Subcutaneous abdominal adipose tissue (tissue), 5 donors: ENCODE results near the gene ZDHHC14.
"Not testable (repeated sequence)": the region's sequence is repeated elsewhere in the genome, so short reads cannot be mapped to it uniquely, and the experiment has no call there.

Experiments
- H3K27ac ChIP-seq: one replicate; pipeline ENCODE4 v1.7.0; 2013; ENCODE audit warnings: low read depth, mild to moderate bottlenecking, inconsistent platforms, low read length, moderate library complexity
- H3K27me3 ChIP-seq, 5 donors: one replicate each; pipeline ENCODE4 v1.7.0; 2013; ENCODE audit warnings: low read length in 5 of 5, inconsistent platforms in 1 of 5; ENCODE audit not compliant: control insufficient read depth in 5 of 5, insufficient read depth in 4 of 5
- H3K36me3 ChIP-seq, 5 donors: one replicate each; pipeline ENCODE4 v1.7.0; 2013; ENCODE audit warnings: low read length in 5 of 5; ENCODE audit not compliant: control insufficient read depth in 5 of 5, insufficient read depth in 5 of 5
- H3K4me1 ChIP-seq, 5 donors: one replicate each; pipeline ENCODE4 v1.7.0; 2013; ENCODE audit warnings: low read length in 5 of 5, mild to moderate bottlenecking in 3 of 5, moderate library complexity in 1 of 5; ENCODE audit not compliant: control insufficient read depth in 5 of 5, insufficient read depth in 5 of 5
- H3K4me3 ChIP-seq, 5 donors: one replicate each; pipeline ENCODE4 v1.7.0; 2013; ENCODE audit warnings: low read length in 5 of 5, low read depth in 1 of 5
- H3K9ac ChIP-seq, 5 donors: one replicate each; pipeline ENCODE4 v1.7.0; 2013; ENCODE audit warnings: low read length in 5 of 5, mild to moderate bottlenecking in 4 of 5, moderate library complexity in 3 of 5
- H3K9me3 ChIP-seq, 5 donors: one replicate each; pipeline ENCODE4 v1.7.0; 2013; ENCODE audit warnings: low read length in 5 of 5; ENCODE audit not compliant: control insufficient read depth in 5 of 5
- donor health status: healthy.
- donor health status: healthy.
- donor health status: healthy.
- donor health status: healthy.
- donor health status: healthy.

ZDHHC14 gene

DNA sequence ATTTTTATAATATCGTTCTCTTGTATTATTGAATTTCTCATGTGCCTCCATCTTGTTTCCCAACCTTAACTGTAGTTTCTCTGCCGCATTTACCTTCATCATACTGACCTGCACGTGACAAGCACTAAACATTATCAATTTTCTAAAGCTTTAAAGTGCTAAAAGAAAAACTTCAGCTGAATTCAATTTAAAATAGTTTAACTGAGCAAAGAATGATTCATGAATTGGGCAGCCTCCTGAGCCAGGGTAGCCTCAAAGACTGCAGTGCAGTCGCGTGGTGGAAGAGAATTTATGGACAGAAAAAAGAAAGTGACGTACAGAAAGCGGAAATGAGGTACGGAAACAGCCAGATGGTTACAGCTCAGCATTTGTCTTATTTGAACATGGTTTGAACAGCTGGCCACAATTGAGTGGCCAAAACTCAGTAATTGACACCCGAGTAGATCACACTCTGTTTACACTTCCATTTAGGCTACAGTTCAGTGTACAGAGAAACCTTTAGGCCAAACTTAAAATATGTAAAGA is 4.2 kb upstream of the ZDHHC14 start:
- Histone ChIP-seq H3K27me3 (no peaks in the 10 kb centered on the region), H3K4me3 (no peak overlapping the region), H3K9ac (no peak overlapping the region), H3K27ac (no peak overlapping the region), H3K9me3 (no peaks in the 10 kb centered on the region), H3K4me1 (peaks cover 3 to 9% (median 5%) of the 10 kb centered on the region in 5 donors), H3K36me3 (no peaks in the 10 kb centered on the region)

DNA sequence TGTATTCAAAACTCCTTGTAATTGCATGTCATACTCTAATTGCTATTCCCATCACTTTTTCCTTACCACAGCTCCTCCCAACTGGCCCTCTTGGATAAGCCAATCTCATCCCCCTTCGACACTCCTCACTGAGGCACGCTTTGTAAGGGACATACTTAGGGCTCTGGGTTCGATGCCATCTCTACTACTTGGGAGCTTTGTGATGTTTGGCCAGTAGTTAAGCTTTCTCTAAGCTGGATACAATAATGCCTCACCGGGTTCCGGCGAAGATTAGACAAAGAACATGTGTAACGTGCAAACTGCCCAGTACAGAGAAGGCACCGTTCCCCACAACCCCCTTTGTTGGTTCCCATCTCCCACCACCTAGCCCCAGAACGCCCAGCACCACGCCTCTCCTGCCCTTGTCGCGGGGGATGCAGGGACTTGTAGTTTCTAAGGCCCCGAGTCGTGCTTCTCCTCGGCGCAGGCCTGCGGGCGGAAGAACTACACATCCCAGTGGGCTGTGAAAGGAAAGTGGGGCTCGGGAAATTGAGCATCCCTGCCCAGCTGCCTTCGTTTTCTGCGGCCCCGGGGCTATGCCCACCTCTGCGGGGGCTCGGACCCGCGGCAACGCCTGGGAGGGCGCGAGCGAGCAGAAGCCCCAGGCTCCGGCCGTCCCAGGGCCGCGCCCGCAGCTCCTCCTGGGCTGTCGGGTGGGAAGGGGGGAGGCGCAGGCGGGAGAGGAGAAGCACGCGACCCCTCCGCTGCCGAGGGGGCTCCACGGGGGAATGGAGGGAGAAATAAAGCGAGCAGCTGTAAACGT is 1.1 kb upstream of the ZDHHC14 start:
- Histone ChIP-seq H3K27ac (peak overlapping the region; percentile 77), H3K9me3 (no peaks in the 10 kb centered on the region), H3K36me3 (no peaks in the 10 kb centered on the region), H3K27me3 (peaks cover 0 to 9% (median 0%) of the 10 kb centered on the region in 5 donors), H3K4me3 (peak overlapping the region; percentile 75 to 95 (median 88)), H3K9ac (peak overlapping the region in 4 of 5 donors; percentile 81 to 90 (median 86)), H3K4me1 (peaks cover 5 to 22% (median 18%) of the 10 kb centered on the region in 5 donors)

DNA sequence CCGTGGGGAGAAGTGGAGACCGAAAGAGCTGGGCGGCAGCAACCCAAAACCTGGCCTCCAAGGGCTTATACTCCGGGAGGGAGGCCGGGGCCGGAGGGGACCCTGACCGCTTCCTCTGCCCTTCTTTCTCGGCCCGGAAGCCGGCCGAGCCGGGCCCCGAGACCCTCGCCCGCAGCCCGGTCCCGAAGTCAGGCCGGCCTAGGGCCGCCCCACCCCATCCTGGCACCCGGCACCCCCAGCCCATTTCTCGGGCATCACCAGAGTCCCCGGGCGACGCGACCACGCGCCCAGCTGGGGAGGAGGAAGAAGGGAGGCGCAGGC is 572 bp upstream of the ZDHHC14 start:
- Histone ChIP-seq H3K27me3 (peaks cover 0 to 9% (median 0%) of the 10 kb centered on the region in 5 donors), H3K4me3 (peak overlapping the region; percentile 64 to 95 (median 88)), H3K27ac (peak overlapping the region; percentile 77), H3K36me3 (no peaks in the 10 kb centered on the region), H3K9ac (peak overlapping the region in 4 of 5 donors; percentile 81 to 90 (median 86)), H3K9me3 (no peaks in the 10 kb centered on the region), H3K4me1 (peaks cover 5 to 22% (median 18%) of the 10 kb centered on the region in 5 donors)

DNA sequence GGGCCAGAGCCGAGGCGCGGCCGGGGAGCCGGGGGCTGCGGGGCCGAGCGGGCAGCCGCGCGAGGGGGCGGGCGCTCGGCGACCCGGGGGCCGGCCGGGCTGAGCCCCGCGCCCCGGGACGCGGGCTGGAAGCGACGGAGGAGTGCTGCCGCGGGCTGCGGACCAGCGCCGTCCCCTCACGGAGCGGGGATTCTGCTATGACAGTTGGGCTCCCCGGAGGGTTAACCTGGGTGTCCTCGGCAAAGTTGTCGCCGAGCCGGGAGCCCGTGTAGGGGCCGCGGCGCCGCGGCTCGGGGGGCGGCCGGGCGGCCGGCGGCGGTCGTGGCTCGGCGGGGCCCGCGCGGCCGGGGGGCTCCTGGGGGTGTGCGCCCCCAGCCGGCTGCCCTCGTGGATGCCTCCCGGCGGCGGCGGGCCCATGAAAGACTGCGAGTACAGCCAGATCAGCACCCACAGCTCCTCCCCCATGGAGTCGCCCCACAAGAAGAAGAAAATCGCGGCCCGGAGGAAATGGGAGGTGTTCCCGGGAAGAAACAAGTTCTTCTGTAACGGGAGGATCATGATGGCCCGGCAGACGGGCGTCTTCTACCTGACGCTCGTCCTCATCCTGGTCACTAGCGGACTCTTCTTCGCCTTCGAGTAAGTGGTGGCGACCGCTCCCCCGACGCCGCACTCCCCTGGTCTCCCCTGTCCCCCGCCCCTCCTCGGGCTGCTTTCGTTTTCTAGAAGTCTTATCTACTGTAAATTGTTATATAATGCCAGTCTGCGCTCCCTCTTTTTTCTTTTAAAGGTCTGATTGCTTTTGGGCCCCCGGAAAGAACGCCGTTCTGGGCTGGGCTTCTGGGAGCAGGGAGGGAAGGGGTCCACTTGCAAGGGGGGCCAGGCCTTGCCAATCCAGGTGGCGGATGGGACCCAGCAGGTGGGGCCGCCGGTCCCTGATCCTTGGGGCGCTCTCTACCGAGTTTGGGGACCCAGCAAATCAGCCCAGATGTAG is 936 bp downstream of the ZDHHC14 start:
- Histone ChIP-seq H3K4me1 (peaks cover 5 to 22% (median 18%) of the 10 kb centered on the region in 5 donors), H3K9me3 (no peaks in the 10 kb centered on the region), H3K9ac (peak overlapping the region; percentile 8 to 90 (median 74)), H3K36me3 (no peaks in the 10 kb centered on the region), H3K27me3 (peaks cover 0 to 9% (median 0%) of the 10 kb centered on the region in 5 donors), H3K27ac (peak overlapping the region; percentile 30), H3K4me3 (peak overlapping the region; percentile 80 to 95 (median 88))

DNA sequence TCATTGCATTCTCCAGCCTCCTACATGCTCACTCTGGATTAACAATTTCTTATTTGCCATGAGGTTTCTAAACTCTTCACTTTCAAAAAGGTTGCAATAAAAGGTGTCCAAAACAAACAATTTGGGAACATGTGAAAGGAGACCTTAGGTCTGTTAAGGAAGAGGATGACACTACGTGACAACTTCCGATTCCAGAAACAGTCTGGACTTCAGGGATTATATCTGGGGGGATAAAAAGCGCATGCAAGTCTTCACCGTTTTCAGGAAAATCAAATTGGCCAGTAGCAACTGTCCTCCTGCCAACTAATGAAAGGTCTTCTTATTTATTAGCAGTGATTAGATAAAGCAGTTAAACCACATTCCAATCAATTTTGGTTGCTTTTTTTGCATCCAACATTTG is 1.8 kb downstream of the ZDHHC14 start:
- peak overlapping the region; percentile 59 to 88 (median 87) for H3K4me3 ChIP-seq
- H3K27ac ChIP-seq: no peak overlapping the region
- H3K4me1 ChIP-seq: peaks cover 5 to 22% (median 18%) of the 10 kb centered on the region in 5 donors
- H3K36me3 ChIP-seq: no peaks in the 10 kb centered on the region
- peaks cover 0 to 9% (median 0%) of the 10 kb centered on the region in 5 donors for H3K27me3 ChIP-seq
- H3K9me3 ChIP-seq: no peaks in the 10 kb centered on the region
- H3K9ac ChIP-seq: peak overlapping the region in 3 of 5 donors; percentile 8 to 87 (median 73)

DNA sequence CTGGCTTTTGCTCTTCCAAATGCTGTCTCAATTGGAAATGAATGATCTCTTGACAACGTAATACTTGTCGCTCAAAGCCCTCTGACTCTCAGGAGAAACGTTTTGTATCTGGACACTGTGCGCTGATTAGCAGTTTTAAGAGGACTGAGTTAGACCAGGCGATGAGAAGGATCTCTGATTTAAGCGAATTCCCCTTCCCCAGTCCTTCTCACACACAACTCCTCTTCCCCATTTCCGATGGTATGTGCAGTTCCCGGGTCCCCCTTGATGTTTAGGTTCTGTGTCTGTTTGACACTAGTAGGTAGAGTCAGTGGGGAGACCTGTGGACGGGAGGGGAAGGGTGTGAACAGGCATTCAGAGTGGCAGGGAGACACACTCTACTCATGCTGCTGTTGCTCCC is 2.5 kb downstream of the ZDHHC14 start:
- peaks cover 5 to 22% (median 18%) of the 10 kb centered on the region in 5 donors for H3K4me1 ChIP-seq
- H3K9me3 ChIP-seq: no peaks in the 10 kb centered on the region
- H3K36me3 ChIP-seq: no peaks in the 10 kb centered on the region
- H3K9ac ChIP-seq: no peak overlapping the region
- peaks cover 0 to 9% (median 0%) of the 10 kb centered on the region in 5 donors for H3K27me3 ChIP-seq
- H3K4me3 ChIP-seq: no peak overlapping the region
- no peak overlapping the region for H3K27ac ChIP-seq

DNA sequence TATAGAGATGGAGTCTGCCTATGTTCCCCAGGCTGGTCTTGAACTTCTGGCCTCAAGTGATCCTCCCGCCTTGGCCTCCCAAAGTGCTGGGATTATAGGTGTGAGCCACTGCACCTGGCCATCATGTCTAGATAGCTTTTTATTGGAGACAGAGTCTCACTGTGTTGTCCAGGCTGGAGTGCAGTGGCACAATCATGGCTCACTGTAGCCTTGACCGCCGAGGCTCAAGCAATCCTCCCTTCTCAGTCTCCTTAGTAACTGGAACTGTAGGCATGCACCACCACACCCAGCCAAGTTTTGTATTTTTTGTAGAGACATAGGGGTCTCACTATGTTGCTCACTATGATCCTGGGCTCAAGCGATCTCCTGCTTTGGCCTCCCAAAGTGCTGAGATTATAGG is 4.0 kb downstream of the ZDHHC14 start:
- not testable (repeated sequence) for H3K36me3 ChIP-seq, H3K27me3 ChIP-seq, H3K9me3 ChIP-seq, H3K4me3 ChIP-seq, H3K9ac ChIP-seq, H3K27ac ChIP-seq
- H3K4me1 ChIP-seq: peaks cover 2 to 17% (median 13%) of the 10 kb centered on the region in 5 donors

DNA sequence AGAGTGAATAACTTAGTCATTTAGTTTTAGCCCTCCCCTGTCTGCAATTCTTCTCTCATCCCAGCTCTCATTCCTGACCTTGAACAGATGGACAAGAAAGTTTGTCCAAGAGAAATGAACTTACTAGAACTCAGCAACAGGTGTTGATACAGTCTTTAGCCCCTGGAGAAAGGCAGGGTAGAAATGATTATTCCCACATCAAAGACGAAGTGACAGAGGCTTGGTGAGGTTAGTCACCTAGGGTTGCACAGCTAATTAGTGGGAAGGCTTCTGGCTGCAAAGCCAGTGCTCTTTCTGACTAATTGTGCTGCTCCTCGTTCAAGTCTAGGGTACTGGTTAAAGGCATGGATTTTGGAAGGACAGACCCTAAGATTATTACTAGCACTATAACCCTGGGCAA is 4.5 kb downstream of the ZDHHC14 start:
- Histone ChIP-seq H3K4me3 (no peak overlapping the region), H3K9me3 (peaks cover under 1 to 4% (median 3%) of the 10 kb centered on the region in 5 donors), H3K9ac (no peak overlapping the region), H3K36me3 (no peaks in the 10 kb centered on the region), H3K27ac (no peak overlapping the region), H3K27me3 (peaks cover 0 to 9% (median 0%) of the 10 kb centered on the region in 5 donors), H3K4me1 (peaks cover 2 to 17% (median 13%) of the 10 kb centered on the region in 5 donors)

DNA sequence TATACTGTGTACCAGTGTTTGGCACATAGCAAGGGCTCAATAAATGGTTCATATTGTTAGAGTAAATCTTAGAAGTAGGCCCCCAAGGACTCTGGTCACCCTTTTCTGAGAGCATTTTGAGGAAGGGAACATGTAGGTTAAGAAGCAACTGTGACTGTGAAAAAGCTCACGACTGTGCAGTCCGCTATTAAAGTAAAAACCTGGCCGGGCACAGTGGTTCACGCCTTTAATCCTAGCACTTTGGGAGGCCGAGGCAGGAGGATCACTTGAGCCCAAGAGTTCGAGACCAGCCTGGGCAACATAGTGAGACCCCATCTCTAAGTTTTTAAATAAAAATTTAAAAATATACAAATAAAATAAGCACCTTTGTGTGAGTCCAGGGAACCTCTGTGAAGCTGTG is 5.0 kb downstream of the ZDHHC14 start:
- H3K4me3 ChIP-seq: no peak overlapping the region
- no peaks in the 10 kb centered on the region for H3K36me3 ChIP-seq

More for the DNA sequence above, 5.0 kb downstream of the ZDHHC14 start:
- Histone ChIP-seq H3K27ac (no peak overlapping the region), H3K4me1 (peaks cover 2 to 17% (median 13%) of the 10 kb centered on the region in 5 donors), H3K9ac (no peak overlapping the region), H3K9me3 (peaks cover 4 to 9% (median 6%) of the 10 kb centered on the region in 5 donors), H3K27me3 (peaks cover 0 to 9% (median 0%) of the 10 kb centered on the region in 5 donors)
